NB4 (cell line): ENCODE data around the gene FMNL1.

Experiments
- CTCF ChIP-seq: IDR thresholded peaks from one replicate; pipeline ENCODE4 v1.5.1; 2012; ENCODE audit warnings: low read depth, low read length
- MAX ChIP-seq: IDR thresholded peaks from 2 replicates; pipeline ENCODE4 v1.6.1; 2011; ENCODE audit warnings: low read depth, low read length
- POLR2A ChIP-seq: IDR thresholded peaks from 2 replicates; pipeline ENCODE4 v1.6.1; 2011; ENCODE audit warnings: mild to moderate bottlenecking; ENCODE audit not compliant: insufficient read length; ENCODE audit errors: extremely low read depth

- TF ChIP-seq MAX (no peak), CTCF (no peak), POLR2A (no peak)
Measured at GRCh38 chr17:45222289-45222995, 757 bp downstream of the FMNL1 start.
